ENCODE measurements around the gene TOX3. TPM values are rescaled to one million over a fixed set of nuclear protein-coding genes. Genes with fewer than 3 reads are reported as not detected.
A peak's percentile ranks its signal among the peaks of the same experiment; 100 is the strongest.

The TOX3 gene
- total and polyA plus RNA-seq, 4 donors: 1.6 to 5.3 (median 2.0) TPM

DNA sequence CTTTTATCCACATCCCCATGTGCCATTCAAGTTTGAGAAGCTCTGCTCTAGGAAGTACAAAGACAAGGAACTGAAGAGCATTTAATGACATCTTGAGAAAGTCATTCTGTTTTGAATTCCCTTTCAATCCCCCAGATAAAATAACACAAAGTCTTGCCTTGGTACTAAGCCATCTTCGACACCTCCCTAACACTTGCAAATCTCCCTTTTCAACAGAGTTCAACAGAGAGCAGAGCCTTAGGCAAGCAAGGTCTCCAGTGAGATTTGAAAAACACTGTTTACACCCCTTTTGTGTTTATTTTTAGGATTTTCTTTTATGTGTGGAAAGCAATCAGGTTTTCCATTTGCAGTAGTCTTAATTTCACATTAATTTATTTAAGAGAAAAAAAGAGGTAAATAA is 13.6 kb downstream of the TOX3 start:
- peaks cover 0 to 6% (median 0%) of the 10 kb centered on the region in 3 donors for H3K27me3 ChIP-seq (ENCODE audit: control insufficient read depth in 3 of 3, insufficient read depth in 3 of 3, low read length in 2 of 3)
- no peak overlapping the region for H3K4me3 ChIP-seq
- H3K9me3 ChIP-seq (ENCODE audit: control insufficient read depth in 4 of 4, insufficient read depth in 3 of 4, low read length in 3 of 4): peaks cover 0 to 6% (median 0%) of the 10 kb centered on the region in 4 donors
- H3K9ac ChIP-seq (ENCODE audit: insufficient read depth in 1 of 2, low read length in 2 of 2): no peak overlapping the region
- 72 to 75% methylated on average over 1 of the region's 1 CpG for WGBS, 2 donors
- DNase-seq: no peak
- ATAC-seq (ENCODE audit: insufficient read depth, low FRiP score): no peak
- peaks cover 0 to 10% (median 3%) of the 10 kb centered on the region in 5 donors for H3K4me1 ChIP-seq (ENCODE audit: control insufficient read depth in 5 of 5, insufficient read depth in 5 of 5, low read length in 5 of 5)
- no peak overlapping the region for H3K27ac ChIP-seq (ENCODE audit: low read depth in 1 of 2, low read length in 1 of 2)
- TF ChIP-seq, protein P1, sequence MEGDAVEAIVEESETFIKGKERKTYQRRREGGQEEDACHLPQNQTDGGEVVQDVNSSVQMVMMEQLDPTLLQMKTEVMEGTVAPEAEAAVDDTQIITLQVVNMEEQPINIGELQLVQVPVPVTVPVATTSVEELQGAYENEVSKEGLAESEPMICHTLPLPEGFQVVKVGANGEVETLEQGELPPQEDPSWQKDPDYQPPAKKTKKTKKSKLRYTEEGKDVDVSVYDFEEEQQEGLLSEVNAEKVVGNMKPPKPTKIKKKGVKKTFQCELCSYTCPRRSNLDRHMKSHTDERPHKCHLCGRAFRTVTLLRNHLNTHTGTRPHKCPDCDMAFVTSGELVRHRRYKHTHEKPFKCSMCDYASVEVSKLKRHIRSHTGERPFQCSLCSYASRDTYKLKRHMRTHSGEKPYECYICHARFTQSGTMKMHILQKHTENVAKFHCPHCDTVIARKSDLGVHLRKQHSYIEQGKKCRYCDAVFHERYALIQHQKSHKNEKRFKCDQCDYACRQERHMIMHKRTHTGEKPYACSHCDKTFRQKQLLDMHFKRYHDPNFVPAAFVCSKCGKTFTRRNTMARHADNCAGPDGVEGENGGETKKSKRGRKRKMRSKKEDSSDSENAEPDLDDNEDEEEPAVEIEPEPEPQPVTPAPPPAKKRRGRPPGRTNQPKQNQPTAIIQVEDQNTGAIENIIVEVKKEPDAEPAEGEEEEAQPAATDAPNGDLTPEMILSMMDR (IDR thresholded peaks at IDR 0.05; ENCODE audit: control extremely low read depth, extremely low read depth): no peak
- H3K36me3 ChIP-seq (ENCODE audit: control insufficient read depth in 4 of 4, insufficient read depth in 4 of 4, low read length in 4 of 4): no peaks in the 10 kb centered on the region

DNA sequence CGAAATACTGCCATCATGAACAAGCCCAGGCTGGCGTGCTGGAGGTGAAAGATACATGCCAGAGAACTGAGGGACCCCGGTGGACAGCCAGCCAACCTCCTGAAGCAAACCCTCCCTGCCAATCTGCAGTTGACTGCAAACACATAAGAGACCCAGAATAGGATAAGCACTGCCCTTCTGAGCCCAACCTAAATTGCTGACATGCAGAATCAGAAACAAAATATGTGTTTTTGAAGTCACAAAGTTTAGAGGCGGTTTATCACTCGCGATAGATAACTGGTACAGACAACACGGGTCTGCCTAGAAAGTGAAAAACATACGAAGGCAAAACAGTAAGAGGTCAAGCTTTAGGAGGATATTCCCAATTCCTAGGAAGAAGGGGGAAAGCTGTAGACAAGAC is 14.6 kb downstream of the TOX3 start:
- H3K27me3 ChIP-seq (ENCODE audit: control insufficient read depth in 3 of 3, insufficient read depth in 3 of 3, low read length in 2 of 3): peaks cover 0 to 6% (median 0%) of the 10 kb centered on the region in 3 donors
- no peak for DNase-seq
- peaks cover 0 to 7% (median under 1%) of the 10 kb centered on the region in 5 donors for H3K4me1 ChIP-seq (ENCODE audit: control insufficient read depth in 5 of 5, insufficient read depth in 5 of 5, low read length in 5 of 5)
- H3K4me3 ChIP-seq: no peak overlapping the region
- H3K9me3 ChIP-seq (ENCODE audit: control insufficient read depth in 4 of 4, insufficient read depth in 3 of 4, low read length in 3 of 4): peaks cover 0 to 6% (median 0%) of the 10 kb centered on the region in 4 donors
- WGBS, 2 donors: 88 to 92% methylated on average over 8 of the region's 8 CpGs
- H3K27ac ChIP-seq (ENCODE audit: low read depth in 1 of 2, low read length in 1 of 2): no peak overlapping the region
- TF ChIP-seq, protein P1 (IDR thresholded peaks at IDR 0.05; ENCODE audit: control extremely low read depth, extremely low read depth): no peak
- no peak overlapping the region for H3K9ac ChIP-seq (ENCODE audit: insufficient read depth in 1 of 2, low read length in 2 of 2)
- no peak for ATAC-seq (ENCODE audit: insufficient read depth, low FRiP score)
- no peaks in the 10 kb centered on the region for H3K36me3 ChIP-seq (ENCODE audit: control insufficient read depth in 4 of 4, insufficient read depth in 4 of 4, low read length in 4 of 4)

DNA sequence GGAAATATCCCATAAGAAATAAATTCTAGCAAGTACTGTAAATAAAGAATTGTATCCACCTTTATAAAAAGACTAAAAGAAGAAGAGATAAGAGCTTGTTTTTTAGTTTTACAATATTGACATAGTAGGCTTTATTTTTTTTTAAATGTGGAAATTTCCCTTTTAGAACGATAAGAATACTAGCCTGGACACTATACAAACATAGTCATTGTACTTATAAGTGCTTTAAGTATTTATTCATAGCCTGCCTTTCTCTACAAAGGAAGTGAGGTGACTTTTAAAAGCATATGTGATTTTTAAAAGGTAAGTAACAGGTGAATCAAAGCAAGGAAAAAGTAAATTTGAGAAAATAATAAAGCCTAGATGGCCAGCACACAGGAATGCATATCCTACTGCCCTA is 17.7 kb downstream of the TOX3 start:
- Histone ChIP-seq H3K4me1 (ENCODE audit: control insufficient read depth in 5 of 5, insufficient read depth in 5 of 5, low read length in 5 of 5) (peaks cover 0 to 6% (median 0%) of the 10 kb centered on the region in 5 donors), H3K4me3 (no peak overlapping the region), H3K36me3 (ENCODE audit: control insufficient read depth in 4 of 4, insufficient read depth in 4 of 4, low read length in 4 of 4) (no peaks in the 10 kb centered on the region), H3K27ac (ENCODE audit: low read depth in 1 of 2, low read length in 1 of 2) (no peak overlapping the region), H3K9ac (ENCODE audit: insufficient read depth in 1 of 2, low read length in 2 of 2) (no peak overlapping the region), H3K27me3 (ENCODE audit: control insufficient read depth in 3 of 3, insufficient read depth in 3 of 3, low read length in 2 of 3) (peaks cover 0 to 9% (median 0%) of the 10 kb centered on the region in 3 donors), H3K9me3 (ENCODE audit: control insufficient read depth in 4 of 4, insufficient read depth in 3 of 4, low read length in 3 of 4) (peaks cover 0 to 3% (median 0%) of the 10 kb centered on the region in 4 donors)
- TF ChIP-seq, protein P1 (IDR thresholded peaks at IDR 0.05; ENCODE audit: control extremely low read depth, extremely low read depth): no peak
- peak in 2 of 3 donors; percentile 17 to 37 for DNase-seq
- no peak for ATAC-seq (ENCODE audit: insufficient read depth, low FRiP score)
- WGBS, 2 donors: 58 to 71% methylated on average over 1 of the region's 1 CpG

Data from lung (tissue), 12 donors.